ENCODE results near the gene PHETA1.

The PHETA1 gene

GRCh38 chr12:111408686-111409402 is 39.9 kb upstream of the PHETA1 start:
- no peak for ATAC-seq (ENCODE audit: low read depth)
- Histone ChIP-seq H3K9me3 (ENCODE audit: severe bottlenecking) (no peaks in the 10 kb centered on the region), H3K27ac (ENCODE audit: poor library complexity, severe bottlenecking) (peak overlapping the region; percentile 79), H3K27me3 (ENCODE audit: insufficient read depth, poor library complexity, severe bottlenecking) (no peaks in the 10 kb centered on the region), H3K4me3 (ENCODE audit: severe bottlenecking) (no peak overlapping the region), H3K4me1 (ENCODE audit: insufficient read depth, poor library complexity, severe bottlenecking) (peaks cover 47% of the 10 kb centered on the region), H3K36me3 (ENCODE audit: low read depth) (no peaks in the 10 kb centered on the region)
- DNase-seq (ENCODE audit: low spot score) = no peak
- no peak for TF ChIP-seq CTCF (IDR thresholded peaks at IDR 0.05; ENCODE audit: poor library complexity, severe bottlenecking)

GRCh38 chr12:111408116-111408440 is 39.2 kb upstream of the PHETA1 start:
- Histone ChIP-seq H3K4me1 (ENCODE audit: insufficient read depth, poor library complexity, severe bottlenecking) (peaks cover 43% of the 10 kb centered on the region), H3K36me3 (ENCODE audit: low read depth) (no peaks in the 10 kb centered on the region), H3K27ac (ENCODE audit: poor library complexity, severe bottlenecking) (peak overlapping the region; percentile 79), H3K4me3 (ENCODE audit: severe bottlenecking) (no peak overlapping the region), H3K9me3 (ENCODE audit: severe bottlenecking) (no peaks in the 10 kb centered on the region), H3K27me3 (ENCODE audit: insufficient read depth, poor library complexity, severe bottlenecking) (no peaks in the 10 kb centered on the region)
- TF ChIP-seq CTCF (IDR thresholded peaks at IDR 0.05; ENCODE audit: poor library complexity, severe bottlenecking) = no peak
- DNase-seq (ENCODE audit: low spot score) (no peak), ATAC-seq (ENCODE audit: low read depth) (no peak)

GRCh38 chr12:111407377-111408115 is 38.7 kb upstream of the PHETA1 start:
- Histone ChIP-seq H3K27ac (ENCODE audit: poor library complexity, severe bottlenecking) (peak overlapping the region; percentile 79), H3K36me3 (ENCODE audit: low read depth) (no peaks in the 10 kb centered on the region), H3K27me3 (ENCODE audit: insufficient read depth, poor library complexity, severe bottlenecking) (no peaks in the 10 kb centered on the region), H3K4me1 (ENCODE audit: insufficient read depth, poor library complexity, severe bottlenecking) (peaks cover 44% of the 10 kb centered on the region), H3K4me3 (ENCODE audit: severe bottlenecking) (peak overlapping the region; percentile 76), H3K9me3 (ENCODE audit: severe bottlenecking) (no peaks in the 10 kb centered on the region)
- TF ChIP-seq CTCF (IDR thresholded peaks at IDR 0.05; ENCODE audit: poor library complexity, severe bottlenecking) = no peak
- DNase-seq (ENCODE audit: low spot score) (no peak), ATAC-seq (ENCODE audit: low read depth) (no peak)

GRCh38 chr12:111406474-111407376 is 37.8 kb upstream of the PHETA1 start:
- DNase-seq (ENCODE audit: low spot score) = no peak
- peaks cover 40% of the 10 kb centered on the region for H3K4me1 ChIP-seq (ENCODE audit: insufficient read depth, poor library complexity, severe bottlenecking)

More at GRCh38 chr12:111406474-111407376, 37.8 kb upstream of the PHETA1 start:
- no peak for TF ChIP-seq CTCF (IDR thresholded peaks at IDR 0.05; ENCODE audit: poor library complexity, severe bottlenecking)
- Histone ChIP-seq H3K27ac (ENCODE audit: poor library complexity, severe bottlenecking) (peak overlapping the region; percentile 79), H3K9me3 (ENCODE audit: severe bottlenecking) (no peaks in the 10 kb centered on the region), H3K36me3 (ENCODE audit: low read depth) (no peaks in the 10 kb centered on the region), H3K27me3 (ENCODE audit: insufficient read depth, poor library complexity, severe bottlenecking) (no peaks in the 10 kb centered on the region), H3K4me3 (ENCODE audit: severe bottlenecking) (peak overlapping the region; percentile 76)
- ATAC-seq (ENCODE audit: low read depth) = no peak

All from RWPE2 (cell line).